ENCODE measurements around the gene OR4X1. TPM values are rescaled to one million over a fixed set of nuclear protein-coding genes. Genes with fewer than 3 reads are reported as not detected.

The OR4X1 gene
- total and polyA plus RNA-seq, 7 donors: not detected

DNA sequence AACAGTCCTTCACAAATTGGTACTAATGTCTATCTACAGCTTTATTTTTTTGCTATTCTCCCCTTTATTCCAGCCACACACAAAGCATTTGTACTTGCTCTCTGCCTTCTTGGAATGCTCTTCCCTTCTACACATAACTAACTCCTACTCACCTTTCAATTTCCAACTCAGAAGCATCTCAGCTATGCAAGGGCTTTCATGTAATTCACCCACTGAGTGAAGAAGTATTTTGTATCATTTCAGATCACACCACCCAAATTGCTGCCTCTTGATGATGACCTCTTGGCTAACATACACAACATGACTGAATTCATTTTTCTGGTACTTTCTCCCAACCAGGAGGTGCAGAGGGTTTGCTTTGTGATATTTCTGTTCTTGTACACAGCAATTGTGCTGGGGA is 18.9 kb upstream of the OR4X1 start, which contains the start of gene OR4X2:
TSS of gene OR4X2 (plus strand) at position 301 of the 400 bp plus-strand sequence. CDS start at position 301, 0 bp downstream.
- no peaks in the 10 kb centered on the region for H3K4me1 ChIP-seq
- intact Hi-C loops (cut with DNase I): no loop called here
- no peak within 1 kb of the TSS for H3K4me3 ChIP-seq
- H3K36me3 ChIP-seq: no peaks in the 10 kb centered on the region
- TF ChIP-seq EP300 (IDR thresholded peaks at IDR 0.05): no peak
- TF ChIP-seq POLR2A (IDR thresholded peaks at IDR 0.05): no peak
- TF ChIP-seq POLR2AphosphoS5 (IDR thresholded peaks at IDR 0.05): no peak
- H3K27ac ChIP-seq: no peak within 1 kb of the TSS
- peaks cover 0 to 10% (median 0%) of the 10 kb centered on the region in 4 donors for H3K9me3 ChIP-seq
- DNase-seq: no peak
- H3K27me3 ChIP-seq: no peaks in the 10 kb centered on the region

DNA sequence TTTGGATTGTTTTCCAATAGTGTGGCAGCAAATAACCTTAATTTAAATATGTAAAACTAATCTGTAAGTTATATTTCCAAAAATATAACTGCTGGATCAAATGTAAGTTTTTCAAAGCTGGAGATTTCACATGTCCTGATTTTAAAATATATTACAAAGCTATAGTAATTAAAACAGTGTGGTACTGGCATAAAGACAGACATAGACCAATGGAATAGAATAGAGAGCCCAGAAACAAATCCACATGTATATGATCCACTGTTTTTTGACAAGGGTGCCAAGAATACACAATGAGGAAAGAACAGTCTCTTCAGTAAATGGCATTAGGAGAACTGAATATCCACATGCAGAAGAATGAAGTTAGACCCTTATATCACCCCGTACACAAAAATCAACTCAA is 14.8 kb upstream of the OR4X1 start:
- TF ChIP-seq, protein P1, sequence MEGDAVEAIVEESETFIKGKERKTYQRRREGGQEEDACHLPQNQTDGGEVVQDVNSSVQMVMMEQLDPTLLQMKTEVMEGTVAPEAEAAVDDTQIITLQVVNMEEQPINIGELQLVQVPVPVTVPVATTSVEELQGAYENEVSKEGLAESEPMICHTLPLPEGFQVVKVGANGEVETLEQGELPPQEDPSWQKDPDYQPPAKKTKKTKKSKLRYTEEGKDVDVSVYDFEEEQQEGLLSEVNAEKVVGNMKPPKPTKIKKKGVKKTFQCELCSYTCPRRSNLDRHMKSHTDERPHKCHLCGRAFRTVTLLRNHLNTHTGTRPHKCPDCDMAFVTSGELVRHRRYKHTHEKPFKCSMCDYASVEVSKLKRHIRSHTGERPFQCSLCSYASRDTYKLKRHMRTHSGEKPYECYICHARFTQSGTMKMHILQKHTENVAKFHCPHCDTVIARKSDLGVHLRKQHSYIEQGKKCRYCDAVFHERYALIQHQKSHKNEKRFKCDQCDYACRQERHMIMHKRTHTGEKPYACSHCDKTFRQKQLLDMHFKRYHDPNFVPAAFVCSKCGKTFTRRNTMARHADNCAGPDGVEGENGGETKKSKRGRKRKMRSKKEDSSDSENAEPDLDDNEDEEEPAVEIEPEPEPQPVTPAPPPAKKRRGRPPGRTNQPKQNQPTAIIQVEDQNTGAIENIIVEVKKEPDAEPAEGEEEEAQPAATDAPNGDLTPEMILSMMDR (IDR thresholded peaks at IDR 0.05): no peak
- no peak for TF ChIP-seq EP300 (IDR thresholded peaks at IDR 0.05)
- TF ChIP-seq POLR2AphosphoS5 (IDR thresholded peaks at IDR 0.05): no peak
- TF ChIP-seq POLR2A (IDR thresholded peaks at IDR 0.05): no peak
- no peaks in the 10 kb centered on the region for H3K27me3 ChIP-seq
- intact Hi-C loops (cut with DNase I): no loop called here
- 91 to 93% methylated on average over 1 of the region's 1 CpG for WGBS, 2 donors
- peaks cover 0 to 10% (median 0%) of the 10 kb centered on the region in 4 donors for H3K9me3 ChIP-seq
- H3K4me1 ChIP-seq: no peaks in the 10 kb centered on the region
- H3K4me3 ChIP-seq: no peak overlapping the region
- no peak for DNase-seq
- no peaks in the 10 kb centered on the region for H3K36me3 ChIP-seq
- H3K27ac ChIP-seq: no peak overlapping the region

DNA sequence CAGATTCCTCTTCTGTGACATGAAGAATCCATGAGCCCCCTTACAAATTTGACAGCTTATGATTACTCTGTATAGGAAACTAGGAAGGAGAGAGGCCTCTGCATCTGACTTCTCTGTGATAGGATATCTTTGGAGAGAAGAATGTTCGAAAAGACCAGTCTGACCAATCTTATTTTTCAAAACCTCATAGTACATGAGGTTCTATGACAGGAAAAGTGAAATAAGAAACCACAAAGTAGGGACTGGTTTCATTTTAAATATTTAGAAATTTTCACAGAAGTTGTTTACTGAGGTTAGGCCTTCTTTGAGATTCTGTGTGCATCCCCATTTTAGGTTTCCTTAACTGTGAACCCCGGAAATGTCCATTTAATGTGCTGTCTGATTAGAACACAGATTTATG is 2.1 kb upstream of the OR4X1 start:
- TF ChIP-seq, protein P1 (IDR thresholded peaks at IDR 0.05): no peak
- TF ChIP-seq POLR2A (IDR thresholded peaks at IDR 0.05): no peak
- TF ChIP-seq EP300 (IDR thresholded peaks at IDR 0.05): no peak
- H3K4me1 ChIP-seq: no peaks in the 10 kb centered on the region
- no peak overlapping the region for H3K4me3 ChIP-seq
- no peaks in the 10 kb centered on the region for H3K36me3 ChIP-seq
- no peaks in the 10 kb centered on the region for H3K27me3 ChIP-seq
- DNase-seq: no peak
- no peak overlapping the region for H3K27ac ChIP-seq
- intact Hi-C loops (cut with DNase I): no loop called here
- H3K9me3 ChIP-seq: no peaks in the 10 kb centered on the region
- 80 to 86% methylated on average over 2 of the region's 2 CpGs for WGBS, 2 donors

DNA sequence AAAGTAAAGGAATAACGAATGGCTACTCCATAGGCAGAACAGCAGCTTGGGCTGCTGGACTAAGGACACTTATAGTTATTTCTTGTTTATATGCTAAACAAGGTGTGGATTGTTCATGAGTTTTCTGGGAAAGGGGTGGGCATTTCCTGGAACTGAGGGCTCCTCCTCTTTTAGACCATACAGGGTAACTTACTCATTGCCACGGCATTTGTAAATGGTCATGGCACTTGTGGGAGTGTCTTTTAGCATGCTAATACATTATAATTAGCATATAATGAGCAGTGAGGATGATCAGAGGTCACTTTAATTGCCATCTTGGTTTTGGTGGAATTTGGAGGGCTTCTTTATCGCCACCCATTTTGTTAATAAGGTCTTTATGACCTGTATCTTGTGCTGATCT is 7.0 kb downstream of the OR4X1 start:
- H3K4me3 ChIP-seq: no peak overlapping the region
- TF ChIP-seq POLR2AphosphoS5 (IDR thresholded peaks at IDR 0.05) (no peak), EP300 (IDR thresholded peaks at IDR 0.05) (no peak), POLR2A (IDR thresholded peaks at IDR 0.05) (no peak)
- TF ChIP-seq, protein P1 (IDR thresholded peaks at IDR 0.05): no peak
- no peaks in the 10 kb centered on the region for H3K4me1 ChIP-seq
- WGBS, 2 donors: 72 to 74% methylated on average over 3 of the region's 3 CpGs
- H3K27ac ChIP-seq: no peak overlapping the region
- intact Hi-C loops (cut with DNase I): no loop called here
- DNase-seq: no peak
- H3K9me3 ChIP-seq: no peaks in the 10 kb centered on the region
- no peaks in the 10 kb centered on the region for H3K27me3 ChIP-seq
- H3K36me3 ChIP-seq: no peaks in the 10 kb centered on the region

DNA sequence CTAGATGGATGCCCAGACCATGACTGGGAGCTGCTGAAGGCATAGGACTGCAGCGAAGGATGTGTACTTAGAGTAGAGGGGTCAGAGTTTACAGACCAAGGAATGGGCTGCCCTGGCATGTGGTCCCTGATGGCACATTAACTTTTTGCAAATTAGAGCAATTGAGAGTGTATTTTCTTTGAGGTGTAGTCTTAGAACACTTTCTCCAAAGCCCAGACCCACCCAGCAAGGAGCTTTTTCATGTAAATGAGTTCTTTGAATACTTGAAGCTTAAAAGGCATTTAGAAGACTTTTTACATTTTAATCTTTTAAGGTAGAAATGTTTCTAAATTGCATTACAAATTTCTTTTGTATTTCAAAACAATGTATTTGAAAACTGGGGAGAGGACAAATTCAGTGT is 8.9 kb downstream of the OR4X1 start:
- Histone ChIP-seq H3K4me3 (no peak overlapping the region), H3K27ac (no peak overlapping the region), H3K4me1 (no peaks in the 10 kb centered on the region), H3K27me3 (no peaks in the 10 kb centered on the region), H3K36me3 (no peaks in the 10 kb centered on the region), H3K9me3 (no peaks in the 10 kb centered on the region)
- DNase-seq: no peak
- intact Hi-C loops (cut with DNase I): no loop called here
- TF ChIP-seq, protein P1 (IDR thresholded peaks at IDR 0.05): no peak
- TF ChIP-seq POLR2A (IDR thresholded peaks at IDR 0.05) (no peak), POLR2AphosphoS5 (IDR thresholded peaks at IDR 0.05) (no peak), EP300 (IDR thresholded peaks at IDR 0.05) (no peak)
- 14 to 34% methylated on average over 1 of the region's 1 CpG for WGBS, 2 donors

All from sigmoid colon (tissue), 7 donors.